Ishikawa (cell line): ENCODE results near the gene SF3B2.

ENCODE experiments used
- CEBPB ChIP-seq: IDR thresholded peaks from 2 replicates; pipeline ENCODE4 v1.6.1; 2012
- CREB1 ChIP-seq: IDR thresholded peaks from 2 replicates; pipeline ENCODE4 v1.6.1; 2012; ENCODE audit warnings: low read depth
- EGR1 ChIP-seq: IDR thresholded peaks from 2 replicates; pipeline ENCODE4 v1.6.1; 2012
- EP300 ChIP-seq: IDR thresholded peaks from 2 replicates; pipeline ENCODE4 v1.6.1; 2012; ENCODE audit warnings: borderline replicate concordance
- FOXM1 ChIP-seq: IDR thresholded peaks from 2 replicates; pipeline ENCODE4 v1.6.1; 2012; ENCODE audit warnings: low read depth, borderline replicate concordance
- MAX ChIP-seq: IDR thresholded peaks from 2 replicates; pipeline ENCODE4 v1.6.1; 2012
- NFIC ChIP-seq: IDR thresholded peaks from 2 replicates; pipeline ENCODE4 v1.6.1; 2012
- RAD21 ChIP-seq: IDR thresholded peaks from 2 replicates; pipeline ENCODE4 v1.6.1; 2012; ENCODE audit warnings: low read depth
- REST ChIP-seq: IDR thresholded peaks from 2 replicates; pipeline ENCODE4 v1.6.1; 2012; ENCODE audit warnings: low read depth, mild to moderate bottlenecking
- TAF1 ChIP-seq: IDR thresholded peaks from 2 replicates; pipeline ENCODE4 v1.6.1; 2012; ENCODE audit warnings: low read depth, mild to moderate bottlenecking
- TCF12 ChIP-seq: IDR thresholded peaks from 2 replicates; pipeline ENCODE4 v1.6.1; 2012; ENCODE audit warnings: low read depth
- TEAD4 ChIP-seq: IDR thresholded peaks from 2 replicates; pipeline ENCODE4 v1.6.1; 2012
- USF1 ChIP-seq: IDR thresholded peaks from 2 replicates; pipeline ENCODE4 v1.6.1; 2012
- YY1 ChIP-seq: IDR thresholded peaks from 2 replicates; pipeline ENCODE4 v1.6.1; 2012; ENCODE audit warnings: low read depth
- ZBTB7A ChIP-seq: IDR thresholded peaks from 2 replicates; pipeline ENCODE4 v1.6.1; 2012; ENCODE audit warnings: low read depth

Gene SF3B2

GRCh38 chr11:66063900-66064299, 11.7 kb downstream of the SF3B2 start:
- TF ChIP-seq ZBTB7A (no peak), TCF12 (no peak), YY1 (no peak), RAD21 (no peak), CREB1 (no peak)

- TF ChIP-seq MAX = no peak
- TF ChIP-seq RAD21 = no peak
- no peak for TF ChIP-seq REST
Observed at GRCh38 chr11:66064571-66064970, 12.4 kb downstream of the SF3B2 start.

- TF ChIP-seq TCF12 = no peak
- no peak for TF ChIP-seq RAD21
- no peak for TF ChIP-seq REST
- no peak for TF ChIP-seq MAX
- no peak for TF ChIP-seq CEBPB
- TF ChIP-seq EGR1 = no peak
- TF ChIP-seq YY1 = no peak
Observed at GRCh38 chr11:66066751-66067150, 14.6 kb downstream of the SF3B2 start.

- no peak for TF ChIP-seq FOXM1
- TF ChIP-seq RAD21 = no peak
- TF ChIP-seq NFIC = no peak
- TF ChIP-seq REST = no peak
- TF ChIP-seq EP300 = no peak
- no peak for TF ChIP-seq CEBPB
- TF ChIP-seq USF1 = no peak
- TF ChIP-seq MAX = no peak
- no peak for TF ChIP-seq TEAD4
- no peak for TF ChIP-seq TCF12
- TF ChIP-seq ZBTB7A = no peak
- no peak for TF ChIP-seq EGR1
- no peak for TF ChIP-seq CREB1
- TF ChIP-seq YY1 = no peak
- TF ChIP-seq TAF1 = no peak
Observed at GRCh38 chr11:66067640-66068039, 15.5 kb downstream of the SF3B2 start.

- peak; percentile 74 for TF ChIP-seq RAD21
- TF ChIP-seq EGR1 = no peak
Observed at GRCh38 chr11:66068154-66068821, 16.1 kb downstream of the SF3B2 start.
